Measurements from ENCODE around the gene SEPTIN14. TPM values are rescaled to one million over a fixed set of nuclear protein-coding genes. Genes with fewer than 3 reads are reported as not detected.

SEPTIN14 gene
- total and polyA plus RNA-seq, 2 of the 13 experiments (the other 11 are each of a cell fraction or from before 2014, with no cell fraction given), result not detected

GRCh38 chr7:55877308-55877707, 14.8 kb upstream of the SEPTIN14 start (continued):
- TF ChIP-seq ZNF609 (CRISPR knock-in tag; IDR thresholded peaks at IDR 0.05; ENCODE audit: borderline replicate concordance) (no peak), HNRNPL (IDR thresholded peaks at IDR 0.05; ENCODE audit: low read depth, low read length) (no peak), PBX3 (CRISPR knock-in tag; IDR thresholded peaks at IDR 0.05; ENCODE audit: borderline replicate concordance) (no peak), ZNF878 (CRISPR knock-in tag; IDR thresholded peaks at IDR 0.05) (no peak), ZNF841 (CRISPR knock-in tag; IDR thresholded peaks at IDR 0.05; ENCODE audit: borderline replicate concordance) (no peak), ELF4 (CRISPR knock-in tag; IDR thresholded peaks at IDR 0.05; ENCODE audit: borderline replicate concordance) (no peak), AHDC1 (CRISPR knock-in tag; IDR thresholded peaks at IDR 0.05; ENCODE audit: borderline replicate concordance) (no peak)
